ENCODE data around the gene AVL9. TPM values are rescaled to one million over a fixed set of nuclear protein-coding genes. Genes with fewer than 3 reads are reported as not detected.
"Not testable (repeated sequence)": the region's sequence is repeated elsewhere in the genome, so short reads cannot be mapped to it uniquely, and the experiment has no call there.

Gene AVL9
- total RNA-seq, 2 experiments from 2014 or later, result 56.9 to 59.9 TPM

- H3K9me3 Mint-ChIP-seq, result no peaks in the 10 kb centered on the region
- H3K36me3 Mint-ChIP-seq, result peaks cover 2% of the 10 kb centered on the region
- H3K27ac Mint-ChIP-seq, result no peak overlapping the region
- DNase-seq, result no peak
- peaks cover 7% of the 10 kb centered on the region for H3K4me1 Mint-ChIP-seq
- no peak overlapping the region for H3K4me3 Mint-ChIP-seq
- no peaks in the 10 kb centered on the region for H3K27me3 Mint-ChIP-seq
Measured at GRCh38 chr7:32479574-32480200, 15.6 kb upstream of the AVL9 start.

- Mint-ChIP-seq H3K4me1 (peaks cover 7% of the 10 kb centered on the region), H3K4me3 (no peak overlapping the region), H3K36me3 (peaks cover 4% of the 10 kb centered on the region), H3K27ac (no peak overlapping the region), H3K27me3 (no peaks in the 10 kb centered on the region), H3K9me3 (no peaks in the 10 kb centered on the region)
- no peak for DNase-seq
Measured at GRCh38 chr7:32481176-32481575, 14.1 kb upstream of the AVL9 start.

- Mint-ChIP-seq H3K4me3 (no peak overlapping the region), H3K27ac (no peak overlapping the region), H3K27me3 (no peaks in the 10 kb centered on the region), H3K4me1 (peaks cover 8% of the 10 kb centered on the region), H3K36me3 (peaks cover 4% of the 10 kb centered on the region), H3K9me3 (no peaks in the 10 kb centered on the region)
- no peak for DNase-seq
Measured at GRCh38 chr7:32481921-32482320, 13.4 kb upstream of the AVL9 start.

GRCh38 chr7:32489788-32490126 lies 5.5 kb upstream of the AVL9 start:
- H3K27me3 Mint-ChIP-seq, result no peaks in the 10 kb centered on the region
- H3K4me1 Mint-ChIP-seq, result peaks cover 26% of the 10 kb centered on the region
- peaks cover 17% of the 10 kb centered on the region for H3K36me3 Mint-ChIP-seq
- H3K4me3 Mint-ChIP-seq, result peak overlapping the region; percentile 84
- no peak for DNase-seq
- no peaks in the 10 kb centered on the region for H3K9me3 Mint-ChIP-seq
- peak overlapping the region; percentile 90 for H3K27ac Mint-ChIP-seq

- H3K4me1 Mint-ChIP-seq, result peaks cover 26% of the 10 kb centered on the region
- no peaks in the 10 kb centered on the region for H3K9me3 Mint-ChIP-seq
- DNase-seq, result peak; percentile 87
- peak within 1 kb of the TSS; percentile 90 for H3K27ac Mint-ChIP-seq
- no peaks in the 10 kb centered on the region for H3K27me3 Mint-ChIP-seq
- peak within 1 kb of the TSS; percentile 84 for H3K4me3 Mint-ChIP-seq
- H3K36me3 Mint-ChIP-seq, result peaks cover 16% of the 10 kb centered on the region
Measured at GRCh38 chr7:32490127-32490796, 5.0 kb upstream of the AVL9 start, which contains the start of gene LSM5. Gene LSM5 (minus strand): TSS chr7:32490380. CDS start chr7:32490365, 15 bp downstream.

- Mint-ChIP-seq H3K27ac (peak overlapping the region; percentile 91), H3K4me1 (peaks cover 29% of the 10 kb centered on the region), H3K4me3 (peak overlapping the region; percentile 90), H3K27me3 (no peaks in the 10 kb centered on the region), H3K36me3 (peaks cover 30% of the 10 kb centered on the region), H3K9me3 (peaks cover 3% of the 10 kb centered on the region)
- DNase-seq, result no peak
Measured at GRCh38 chr7:32494946-32495297, 367 bp upstream of the AVL9 start.

GRCh38 chr7:32496052-32496813 lies 944 bp downstream of the AVL9 start:
- Mint-ChIP-seq H3K36me3 (peaks cover 39% of the 10 kb centered on the region), H3K4me1 (peaks cover 39% of the 10 kb centered on the region), H3K4me3 (peak overlapping the region; percentile 86), H3K27ac (peak overlapping the region; percentile 98), H3K27me3 (no peaks in the 10 kb centered on the region), H3K9me3 (peaks cover 6% of the 10 kb centered on the region)
- DNase-seq, result no peak

GRCh38 chr7:32499755-32500154 lies 4.5 kb downstream of the AVL9 start:
- Mint-ChIP-seq H3K36me3 (peaks cover 50% of the 10 kb centered on the region), H3K4me3 (peak overlapping the region; percentile 1), H3K27ac (peak overlapping the region; percentile 88), H3K4me1 (peaks cover 44% of the 10 kb centered on the region)
- not testable (repeated sequence) for DNase-seq, H3K9me3 Mint-ChIP-seq, H3K27me3 Mint-ChIP-seq

- peaks cover 44% of the 10 kb centered on the region for H3K4me1 Mint-ChIP-seq
- peak overlapping the region; percentile 88 for H3K27ac Mint-ChIP-seq
- H3K9me3 Mint-ChIP-seq, H3K4me3 Mint-ChIP-seq, H3K27me3 Mint-ChIP-seq, DNase-seq: not testable (repeated sequence)
- peaks cover 50% of the 10 kb centered on the region for H3K36me3 Mint-ChIP-seq
Measured at GRCh38 chr7:32500216-32500615, 4.9 kb downstream of the AVL9 start.

- no peak for DNase-seq
- Mint-ChIP-seq H3K36me3 (peaks cover 50% of the 10 kb centered on the region), H3K4me3 (peak overlapping the region; percentile 8), H3K27ac (peak overlapping the region; percentile 88), H3K27me3 (no peaks in the 10 kb centered on the region), H3K4me1 (peaks cover 48% of the 10 kb centered on the region), H3K9me3 (peaks cover 6% of the 10 kb centered on the region)
Measured at GRCh38 chr7:32500922-32501341, 5.6 kb downstream of the AVL9 start.

GRCh38 chr7:32501522-32501921 lies 6.2 kb downstream of the AVL9 start:
- no peaks in the 10 kb centered on the region for H3K27me3 Mint-ChIP-seq
- peaks cover 6% of the 10 kb centered on the region for H3K9me3 Mint-ChIP-seq
- H3K36me3 Mint-ChIP-seq, result peaks cover 51% of the 10 kb centered on the region
- peaks cover 52% of the 10 kb centered on the region for H3K4me1 Mint-ChIP-seq
- peak overlapping the region; percentile 8 for H3K4me3 Mint-ChIP-seq
- H3K27ac Mint-ChIP-seq, result peak overlapping the region; percentile 88
- no peak for DNase-seq

GRCh38 chr7:32502728-32503127 lies 7.4 kb downstream of the AVL9 start:
- DNase-seq, result peak; percentile 47
- Mint-ChIP-seq H3K9me3 (peaks cover 6% of the 10 kb centered on the region), H3K27me3 (no peaks in the 10 kb centered on the region), H3K4me1 (peaks cover 55% of the 10 kb centered on the region), H3K36me3 (peaks cover 51% of the 10 kb centered on the region), H3K27ac (peak overlapping the region; percentile 95), H3K4me3 (peak overlapping the region; percentile 4)

- peak; percentile 51 for DNase-seq
- Mint-ChIP-seq H3K36me3 (peaks cover 49% of the 10 kb centered on the region), H3K4me3 (peak overlapping the region; percentile 59), H3K27me3 (no peaks in the 10 kb centered on the region), H3K27ac (peak overlapping the region; percentile 96), H3K9me3 (no peaks in the 10 kb centered on the region), H3K4me1 (peaks cover 48% of the 10 kb centered on the region)
Measured at GRCh38 chr7:32506266-32507054, 11.2 kb downstream of the AVL9 start.

- DNase-seq, result no peak
- H3K36me3 Mint-ChIP-seq, result peaks cover 55% of the 10 kb centered on the region
- H3K9me3 Mint-ChIP-seq, result no peaks in the 10 kb centered on the region
- H3K4me1 Mint-ChIP-seq, result peaks cover 55% of the 10 kb centered on the region
- H3K27me3 Mint-ChIP-seq, result no peaks in the 10 kb centered on the region
- H3K27ac Mint-ChIP-seq, result peak overlapping the region; percentile 74
- no peak overlapping the region for H3K4me3 Mint-ChIP-seq
Measured at GRCh38 chr7:32507414-32507813, 12.1 kb downstream of the AVL9 start.

GRCh38 chr7:32511791-32512190 lies 16.5 kb downstream of the AVL9 start:
- Mint-ChIP-seq H3K27me3 (no peaks in the 10 kb centered on the region), H3K4me1 (peaks cover 78% of the 10 kb centered on the region)

More at GRCh38 chr7:32511791-32512190, 16.5 kb downstream of the AVL9 start:
- Mint-ChIP-seq H3K4me3 (no peak overlapping the region), H3K36me3 (peaks cover 68% of the 10 kb centered on the region), H3K27ac (peak overlapping the region; percentile 23), H3K9me3 (peaks cover 1% of the 10 kb centered on the region)
- no peak for DNase-seq
